Endothelial cell (in vitro differentiated cells): ENCODE results near the gene RNF212B. TPM values are rescaled to one million over a fixed set of nuclear protein-coding genes. Genes with fewer than 3 reads are reported as not detected.

Source experiments
- DNase-seq: peaks from one replicate; pipeline ENCODE4 v3.0.0; 2021; ENCODE audit warnings: low spot score
- H3K27ac Mint-ChIP-seq: one replicate; pipeline ENCODE4 v1.8.0; 2021; ENCODE audit warnings: mixed read lengths, inconsistent platforms; ENCODE audit not compliant: unreplicated experiment
- H3K27me3 Mint-ChIP-seq: one replicate; pipeline ENCODE4 v1.8.0; 2021; ENCODE audit warnings: mild to moderate bottlenecking, moderate library complexity, mixed read lengths, inconsistent platforms; ENCODE audit not compliant: unreplicated experiment
- H3K36me3 Mint-ChIP-seq: one replicate; pipeline ENCODE4 v1.8.0; 2021; ENCODE audit warnings: mild to moderate bottlenecking, low read depth, mixed read lengths, inconsistent platforms; ENCODE audit not compliant: unreplicated experiment
- H3K4me1 Mint-ChIP-seq: one replicate; pipeline ENCODE4 v1.8.0; 2021; ENCODE audit warnings: mild to moderate bottlenecking, mixed read lengths, inconsistent platforms; ENCODE audit not compliant: unreplicated experiment
- H3K4me3 Mint-ChIP-seq: one replicate; pipeline ENCODE4 v1.8.0; 2021; ENCODE audit warnings: mild to moderate bottlenecking, mixed read lengths, inconsistent platforms; ENCODE audit not compliant: unreplicated experiment
- H3K9me3 Mint-ChIP-seq: one replicate; pipeline ENCODE4 v1.8.0; 2021; ENCODE audit warnings: mixed read lengths, inconsistent platforms; ENCODE audit not compliant: unreplicated experiment
- CTCF ChIP-seq: fragments of 200-600 bp; sonication (generic); IDR thresholded peaks from one replicate; pipeline ENCODE4 v1.5.0; 2021; ENCODE audit warnings: antibody characterized with exemption; ENCODE audit not compliant: unreplicated experiment
- total RNA-seq: library from RNA; stranded (reverse); fragmentation: NEBNext Ultra II Directional; extraction: Animal tissue kit (Norgen Biotek cat#: 25700); gene quantifications from one replicate; pipeline ENCODE4 v1.2.1, GENCODE V29; 2021; ENCODE audit not compliant: unreplicated experiment

Gene RNF212B
- total RNA-seq, 1 donor from 2014 or later, result not detected

GRCh38 chr14:23297611-23298277 is 60.0 kb downstream of the RNF212B start:
- no peak for DNase-seq
- TF ChIP-seq CTCF, result no peak
- no peak overlapping the region for H3K27ac Mint-ChIP-seq
- H3K27me3 Mint-ChIP-seq, result peaks cover 14% of the 10 kb centered on the region
- H3K4me3 Mint-ChIP-seq, result no peak overlapping the region
- no peaks in the 10 kb centered on the region for H3K9me3 Mint-ChIP-seq
- peaks cover 18% of the 10 kb centered on the region for H3K36me3 Mint-ChIP-seq
- H3K4me1 Mint-ChIP-seq, result peaks cover 39% of the 10 kb centered on the region

DNA sequence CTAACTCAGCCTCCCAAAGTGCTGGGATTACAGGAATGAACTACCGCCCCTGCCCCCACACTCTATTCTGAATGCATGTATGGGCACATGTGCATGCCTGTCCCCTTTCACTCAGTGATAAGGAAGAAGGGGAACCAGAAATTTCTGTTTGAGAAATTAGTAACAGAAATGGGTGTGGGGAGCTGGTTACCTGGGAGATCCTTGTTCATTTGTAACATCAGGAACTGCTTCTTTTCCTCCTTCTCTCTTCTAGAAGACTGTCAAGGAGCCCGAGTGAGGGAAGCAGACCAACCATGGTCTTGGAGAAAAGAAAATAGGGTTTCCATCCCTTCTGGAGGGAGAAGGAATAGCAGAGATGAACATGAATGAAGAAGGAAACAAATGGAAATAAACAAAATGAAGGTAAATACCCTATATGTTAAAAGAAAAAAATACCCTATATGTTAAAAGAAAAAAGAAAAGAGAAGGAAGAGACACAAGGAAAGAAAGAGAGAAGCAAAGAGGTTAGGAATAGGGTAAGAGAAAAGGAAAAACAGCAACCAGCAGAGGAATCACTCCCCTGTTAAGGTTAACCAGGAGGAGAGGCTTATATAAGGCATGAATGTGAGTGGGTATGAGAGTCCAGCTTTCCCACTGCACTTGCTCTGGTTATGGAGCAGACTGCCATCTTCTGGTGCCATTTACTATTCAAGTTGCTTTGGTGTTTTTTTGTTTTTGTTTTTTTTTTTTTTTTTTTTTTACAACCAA is 61.6 kb downstream of the RNF212B start:
- Mint-ChIP-seq H3K27ac (peak overlapping the region; percentile 61), H3K4me3 (peak overlapping the region; percentile 69), H3K4me1 (peaks cover 41% of the 10 kb centered on the region), H3K27me3 (peaks cover 12% of the 10 kb centered on the region), H3K36me3 (peaks cover 18% of the 10 kb centered on the region), H3K9me3 (no peaks in the 10 kb centered on the region)
- DNase-seq, result no peak
- no peak for TF ChIP-seq CTCF

- peak overlapping the region; percentile 80 for H3K27ac Mint-ChIP-seq
- H3K9me3 Mint-ChIP-seq, result no peaks in the 10 kb centered on the region
- peaks cover 37% of the 10 kb centered on the region for H3K4me1 Mint-ChIP-seq
- H3K27me3 Mint-ChIP-seq, result peaks cover 16% of the 10 kb centered on the region
- peaks cover 18% of the 10 kb centered on the region for H3K36me3 Mint-ChIP-seq
- no peak for DNase-seq
- H3K4me3 Mint-ChIP-seq, result peak overlapping the region; percentile 91
- TF ChIP-seq CTCF, result no peak
Measured at GRCh38 chr14:23299986-23300686, 62.4 kb downstream of the RNF212B start.

GRCh38 chr14:23300687-23301223 is 63.0 kb downstream of the RNF212B start:
- H3K36me3 Mint-ChIP-seq, result peaks cover 13% of the 10 kb centered on the region
- peak overlapping the region; percentile 80 for H3K27ac Mint-ChIP-seq
- no peak for TF ChIP-seq CTCF
- peaks cover 14% of the 10 kb centered on the region for H3K27me3 Mint-ChIP-seq
- H3K9me3 Mint-ChIP-seq, result no peaks in the 10 kb centered on the region
- no peak for DNase-seq
- H3K4me3 Mint-ChIP-seq, result peak overlapping the region; percentile 91
- peaks cover 31% of the 10 kb centered on the region for H3K4me1 Mint-ChIP-seq
